DLD1 (cell line): ENCODE data around the gene OLFML3.
"Not testable (repeated sequence)": the region's sequence is repeated elsewhere in the genome, so short reads cannot be mapped to it uniquely, and the experiment has no call there.

Experiments
- in situ Hi-C: cut with HindIII; loops from 2 replicates; pipeline ENCODE4 v1.10.0; 2017; ENCODE audit warnings: low sequenced_read_pairs

Gene OLFML3

DNA sequence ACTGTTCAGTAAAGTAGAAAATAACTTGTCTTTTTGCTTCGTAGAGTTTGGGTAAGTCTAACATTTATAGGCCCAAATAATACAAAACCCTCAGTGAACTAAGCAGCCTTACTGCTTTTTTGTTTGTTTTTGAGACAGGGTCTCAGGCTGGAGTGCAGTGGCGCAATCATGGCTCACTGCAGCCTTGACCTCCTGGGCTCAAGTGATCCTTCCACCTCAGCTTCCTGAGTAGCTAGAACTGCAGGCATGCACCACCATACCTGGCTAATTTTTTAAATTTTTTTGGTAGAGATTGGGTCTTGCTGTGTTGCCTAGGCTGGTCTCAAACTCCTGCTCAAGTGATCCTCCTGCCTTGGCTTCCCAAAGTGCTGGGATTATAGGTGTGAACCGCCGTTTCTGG lies 31.1 kb upstream of the OLFML3 start:
- in situ Hi-C loops, result not testable (repeated sequence)

DNA sequence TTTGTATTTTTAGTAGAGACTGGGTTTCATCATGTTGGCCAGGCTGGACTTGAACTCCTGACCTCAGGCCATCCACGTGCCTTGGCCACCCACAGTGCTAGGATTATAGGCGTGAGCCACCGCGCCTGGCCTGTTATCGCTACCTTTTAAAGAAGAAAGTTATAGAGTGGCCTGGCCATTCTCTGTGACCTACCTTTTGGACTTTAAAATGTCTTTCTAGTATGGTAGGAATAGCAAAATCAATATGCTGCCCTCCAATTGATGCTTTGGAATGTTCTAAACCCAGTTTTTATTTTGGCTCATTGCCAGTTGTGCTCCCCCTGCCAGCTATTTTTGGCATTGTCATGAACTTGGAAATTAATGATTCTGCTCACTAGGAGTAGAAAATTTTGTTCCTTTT lies 30.3 kb upstream of the OLFML3 start:
- in situ Hi-C loops, result no loop called here

DNA sequence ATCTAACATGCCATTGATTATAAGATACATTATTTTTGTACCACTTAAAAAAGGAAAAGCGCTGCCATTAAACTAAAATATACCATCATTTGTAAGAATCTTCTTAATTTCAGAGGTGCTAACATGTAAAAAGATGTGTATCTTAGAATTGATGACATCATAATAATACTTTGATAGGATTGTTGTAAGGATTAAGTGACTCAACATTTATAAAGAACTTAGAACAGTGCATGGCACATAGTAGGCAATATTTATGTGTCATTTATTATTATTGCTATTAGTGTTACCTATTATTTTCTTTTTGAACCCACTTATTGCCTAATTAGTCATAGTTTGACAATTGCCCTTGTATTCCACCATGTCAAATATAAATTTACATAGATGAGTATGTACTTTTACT lies 28.4 kb upstream of the OLFML3 start:
- in situ Hi-C loops, result no loop called here

DNA sequence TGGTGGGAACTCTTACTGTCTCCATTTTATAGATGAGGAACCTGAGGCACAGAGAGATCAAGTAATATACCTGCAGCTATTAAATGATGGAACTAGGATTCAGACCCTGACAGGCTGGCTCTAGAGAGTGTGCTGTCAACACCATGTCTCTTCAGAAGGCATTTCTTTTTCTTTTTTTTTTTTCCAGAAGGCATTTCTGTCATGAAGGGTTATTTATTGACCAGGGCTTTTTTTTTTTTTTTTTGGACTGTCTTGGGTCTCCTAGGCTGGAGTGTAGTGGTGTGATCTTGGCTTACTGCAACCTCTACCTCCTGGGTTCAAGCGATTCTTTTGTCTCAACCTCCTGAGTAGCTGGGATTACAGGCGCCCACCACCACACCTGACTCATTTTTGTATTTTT lies 27.6 kb upstream of the OLFML3 start:
- in situ Hi-C loops, result no loop called here

DNA sequence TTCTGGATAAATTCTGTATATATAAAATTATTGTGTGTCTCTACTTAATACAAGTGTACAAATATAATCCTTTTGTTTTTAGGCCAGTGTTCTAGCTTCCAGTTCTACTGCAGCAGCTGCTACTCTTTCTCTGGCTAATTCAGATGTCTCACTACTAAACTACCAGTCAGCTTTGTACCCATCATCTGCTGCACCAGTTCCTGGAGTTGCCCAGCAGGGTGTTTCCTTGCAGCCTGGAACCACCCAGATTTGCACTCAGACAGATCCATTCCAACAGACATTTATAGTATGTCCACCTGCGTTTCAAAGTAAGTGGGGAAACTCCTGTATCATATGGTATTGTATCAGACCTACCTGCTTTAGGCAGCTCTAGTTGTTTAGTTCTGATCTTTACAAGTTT lies 21.3 kb upstream of the OLFML3 start:
- in situ Hi-C loops, result no loop called here

DNA sequence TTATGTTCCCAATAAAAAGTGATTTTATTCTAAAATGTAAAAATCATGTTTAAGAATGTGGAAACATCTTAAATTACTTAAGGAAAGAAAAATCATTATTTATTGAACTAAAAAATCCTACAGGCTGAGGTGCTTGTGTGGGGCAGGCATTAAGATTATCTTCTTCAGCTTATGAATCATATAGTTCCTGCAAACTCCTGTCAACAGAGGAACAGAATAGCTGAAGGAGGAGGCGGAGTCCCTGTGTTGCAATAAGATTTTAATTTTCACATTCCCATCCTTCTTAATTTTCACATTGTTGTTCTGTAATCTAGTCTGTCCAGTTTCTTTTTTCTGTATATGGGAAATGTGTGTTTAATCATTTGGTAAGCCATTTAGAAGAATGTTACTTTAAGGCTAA lies 20.6 kb upstream of the OLFML3 start:
- in situ Hi-C loops, result no loop called here

DNA sequence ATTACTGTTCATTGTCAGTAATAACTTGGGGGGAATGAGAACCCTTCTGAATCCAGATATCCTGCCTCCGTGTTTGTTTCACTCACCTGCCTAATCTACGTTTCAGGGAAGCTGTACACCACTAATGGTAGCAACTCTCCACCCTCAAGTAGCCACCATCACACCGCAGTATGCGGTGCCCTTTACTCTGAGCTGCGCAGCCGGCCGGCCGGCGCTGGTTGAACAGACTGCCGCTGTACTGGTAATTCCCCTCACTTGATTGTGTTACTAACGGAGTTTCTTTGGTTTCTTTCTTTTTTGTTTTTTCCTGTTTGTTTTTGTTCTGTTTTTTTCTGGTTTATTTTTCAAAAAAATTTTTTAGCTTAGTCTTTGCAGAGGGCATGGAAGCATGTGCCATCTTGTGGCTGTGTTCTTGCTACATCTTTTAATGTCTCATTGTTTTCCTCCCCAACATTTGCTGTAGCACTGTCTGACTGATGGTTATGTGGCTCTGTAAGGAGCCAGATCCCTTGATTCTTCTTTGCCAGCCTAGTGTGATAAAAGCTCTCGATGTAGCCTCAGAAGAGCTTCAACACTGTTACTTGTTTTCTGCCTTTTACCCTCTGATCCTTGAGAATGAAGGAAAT lies 15.9 kb upstream of the OLFML3 start:
- in situ Hi-C loops, result no loop called here

DNA sequence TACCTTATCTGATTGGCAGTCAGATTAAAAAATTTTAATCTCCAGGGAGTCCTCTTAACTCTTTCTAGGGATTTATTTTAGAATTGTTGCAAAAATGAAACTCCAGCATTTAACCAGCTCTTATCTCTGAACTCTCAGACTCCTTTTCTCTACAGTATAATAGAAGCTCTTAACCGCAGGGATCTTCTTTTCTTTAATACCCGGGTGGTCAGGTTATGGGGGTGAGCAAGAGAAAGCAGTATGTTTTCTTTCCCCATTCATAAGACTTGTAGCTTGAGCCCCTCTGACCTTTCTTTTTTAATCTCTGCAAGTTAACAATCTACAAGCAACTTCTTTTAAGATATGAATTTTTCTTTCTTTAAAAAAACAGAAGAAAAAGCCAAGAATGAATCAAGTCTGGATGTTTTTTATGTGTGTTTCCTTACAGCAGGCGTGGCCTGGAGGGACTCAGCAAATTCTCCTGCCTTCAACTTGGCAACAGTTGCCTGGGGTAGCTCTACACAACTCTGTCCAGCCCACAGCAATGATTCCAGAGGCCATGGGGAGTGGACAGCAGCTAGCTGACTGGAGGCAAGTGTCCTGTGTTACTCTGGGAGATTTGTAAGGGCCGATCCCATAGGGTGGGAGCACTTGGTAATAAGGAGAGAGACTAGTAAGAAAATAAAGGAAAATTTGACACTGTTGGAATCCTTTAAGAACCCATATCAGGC lies 13.4 kb upstream of the OLFML3 start:
- in situ Hi-C loops, result no loop called here

DNA sequence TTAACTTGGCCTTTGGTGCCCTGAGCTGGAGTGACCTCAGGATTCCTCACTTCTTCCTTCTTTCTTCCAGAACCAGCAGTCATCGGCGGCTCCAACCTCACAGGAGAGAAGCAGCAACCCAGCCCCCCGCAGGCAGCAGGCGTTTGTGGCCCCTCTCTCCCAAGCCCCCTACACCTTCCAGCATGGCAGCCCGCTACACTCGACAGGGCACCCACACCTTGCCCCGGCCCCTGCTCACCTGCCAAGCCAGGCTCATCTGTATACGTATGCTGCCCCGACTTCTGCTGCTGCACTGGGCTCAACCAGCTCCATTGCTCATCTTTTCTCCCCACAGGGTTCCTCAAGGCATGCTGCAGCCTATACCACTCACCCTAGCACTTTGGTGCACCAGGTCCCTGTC lies 6.3 kb upstream of the OLFML3 start:
- in situ Hi-C loops, result no loop called here

DNA sequence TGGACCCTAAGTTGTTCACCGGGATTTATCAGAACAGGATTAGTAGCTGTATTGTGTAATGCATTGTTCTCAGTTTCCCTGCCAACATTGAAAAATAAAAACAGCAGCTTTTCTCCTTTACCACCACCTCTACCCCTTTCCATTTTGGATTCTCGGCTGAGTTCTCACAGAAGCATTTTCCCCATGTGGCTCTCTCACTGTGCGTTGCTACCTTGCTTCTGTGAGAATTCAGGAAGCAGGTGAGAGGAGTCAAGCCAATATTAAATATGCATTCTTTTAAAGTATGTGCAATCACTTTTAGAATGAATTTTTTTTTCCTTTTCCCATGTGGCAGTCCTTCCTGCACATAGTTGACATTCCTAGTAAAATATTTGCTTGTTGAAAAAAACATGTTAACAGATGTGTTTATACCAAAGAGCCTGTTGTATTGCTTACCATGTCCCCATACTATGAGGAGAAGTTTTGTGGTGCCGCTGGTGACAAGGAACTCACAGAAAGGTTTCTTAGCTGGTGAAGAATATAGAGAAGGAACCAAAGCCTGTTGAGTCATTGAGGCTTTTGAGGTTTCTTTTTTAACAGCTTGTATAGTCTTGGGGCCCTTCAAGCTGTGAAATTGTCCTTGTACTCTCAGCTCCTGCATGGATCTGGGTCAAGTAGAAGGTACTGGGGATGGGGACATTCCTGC lies 3.9 kb upstream of the OLFML3 start:
- in situ Hi-C loops, result no loop called here

DNA sequence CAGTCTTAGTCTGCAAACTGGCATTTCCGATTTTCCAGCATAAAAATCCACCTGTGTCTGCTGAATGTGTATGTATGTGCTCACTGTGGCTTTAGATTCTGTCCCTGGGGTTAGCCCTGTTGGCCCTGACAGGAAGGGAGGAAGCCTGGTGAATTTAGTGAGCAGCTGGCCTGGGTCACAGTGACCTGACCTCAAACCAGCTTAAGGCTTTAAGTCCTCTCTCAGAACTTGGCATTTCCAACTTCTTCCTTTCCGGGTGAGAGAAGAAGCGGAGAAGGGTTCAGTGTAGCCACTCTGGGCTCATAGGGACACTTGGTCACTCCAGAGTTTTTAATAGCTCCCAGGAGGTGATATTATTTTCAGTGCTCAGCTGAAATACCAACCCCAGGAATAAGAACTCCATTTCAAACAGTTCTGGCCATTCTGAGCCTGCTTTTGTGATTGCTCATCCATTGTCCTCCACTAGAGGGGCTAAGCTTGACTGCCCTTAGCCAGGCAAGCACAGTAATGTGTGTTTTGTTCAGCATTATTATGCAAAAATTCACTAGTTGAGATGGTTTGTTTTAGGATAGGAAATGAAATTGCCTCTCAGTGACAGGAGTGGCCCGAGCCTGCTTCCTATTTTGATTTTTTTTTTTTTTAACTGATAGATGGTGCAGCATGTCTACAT lies 2.5 kb upstream of the OLFML3 start:
- in situ Hi-C loops, result no loop called here

DNA sequence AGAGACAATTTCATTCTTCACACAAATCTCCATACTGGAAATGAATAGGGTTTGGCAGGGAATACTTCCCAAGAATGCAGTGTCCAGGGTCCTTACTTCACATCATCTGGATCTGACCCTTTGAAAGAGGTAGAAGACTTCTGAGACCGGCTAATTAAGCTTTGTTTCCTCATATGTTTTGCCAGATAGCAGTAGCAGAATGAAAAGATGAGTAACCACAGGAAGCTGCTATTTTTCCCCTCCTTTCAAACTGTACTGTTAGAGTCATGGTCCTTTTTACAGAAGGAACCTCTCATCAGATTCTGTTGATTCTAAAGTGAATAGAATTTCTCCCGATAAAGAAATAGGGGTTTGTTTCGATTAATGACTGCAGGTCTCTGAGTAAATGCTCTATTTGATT lies 1.4 kb upstream of the OLFML3 start:
- in situ Hi-C loops, result no loop called here

DNA sequence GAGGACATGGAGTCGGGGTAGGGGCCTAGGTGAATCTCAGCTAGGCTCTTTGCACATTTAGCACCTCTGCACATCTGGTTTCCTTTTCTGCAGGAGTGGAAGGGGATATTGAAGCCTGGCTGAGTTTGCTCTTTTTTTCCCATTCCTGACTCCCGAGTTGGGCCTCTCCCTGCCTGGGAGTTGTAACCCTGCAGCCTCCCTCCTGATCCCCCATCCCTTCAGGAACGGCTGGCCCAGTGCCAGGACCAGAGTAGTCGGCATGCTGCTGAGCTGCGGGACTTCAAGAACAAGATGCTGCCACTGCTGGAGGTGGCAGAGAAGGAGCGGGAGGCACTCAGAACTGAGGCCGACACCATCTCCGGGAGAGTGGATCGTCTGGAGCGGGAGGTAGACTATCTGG lies 836 bp downstream of the OLFML3 start:
- in situ Hi-C loops, result no loop called here

DNA sequence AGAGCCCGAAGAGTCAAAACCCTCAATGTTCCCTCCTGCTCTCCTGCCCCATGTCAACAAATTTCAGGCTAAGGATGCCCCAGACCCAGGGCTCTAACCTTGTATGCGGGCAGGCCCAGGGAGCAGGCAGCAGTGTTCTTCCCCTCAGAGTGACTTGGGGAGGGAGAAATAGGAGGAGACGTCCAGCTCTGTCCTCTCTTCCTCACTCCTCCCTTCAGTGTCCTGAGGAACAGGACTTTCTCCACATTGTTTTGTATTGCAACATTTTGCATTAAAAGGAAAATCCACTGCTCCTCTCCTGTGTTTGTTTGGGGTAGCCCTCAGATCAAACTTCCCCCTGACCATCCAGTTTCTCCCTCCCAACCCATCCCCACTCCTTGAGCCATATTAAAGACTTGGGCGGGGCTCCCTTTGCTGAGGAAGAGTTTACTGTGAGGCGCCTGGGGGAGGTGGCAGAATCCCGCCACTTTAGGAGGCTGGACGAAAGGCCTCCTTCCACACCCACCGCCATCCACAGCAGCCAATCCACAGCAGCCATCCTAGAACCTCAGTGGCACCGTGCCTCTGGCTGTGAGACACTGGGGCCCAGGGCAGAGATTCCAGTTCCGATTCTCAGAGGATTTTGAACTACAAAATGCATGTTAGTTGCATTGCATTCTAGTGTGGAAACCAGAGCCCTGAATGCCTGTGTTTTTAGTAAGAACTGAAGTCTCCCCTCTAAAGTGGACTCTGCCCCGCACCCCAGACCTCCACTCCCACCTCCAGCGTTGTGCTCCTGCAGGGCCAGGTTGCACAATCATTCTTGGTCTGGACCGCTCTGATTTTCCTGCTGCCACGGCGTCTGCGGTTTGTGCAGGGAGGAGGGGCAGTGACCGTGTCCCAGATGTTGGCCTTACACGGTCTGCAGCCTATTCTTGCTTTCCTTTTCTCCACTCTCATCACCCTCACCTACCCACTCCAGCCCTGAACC lies 3.0 kb downstream of the OLFML3 start:
- in situ Hi-C loops, result no loop called here

DNA sequence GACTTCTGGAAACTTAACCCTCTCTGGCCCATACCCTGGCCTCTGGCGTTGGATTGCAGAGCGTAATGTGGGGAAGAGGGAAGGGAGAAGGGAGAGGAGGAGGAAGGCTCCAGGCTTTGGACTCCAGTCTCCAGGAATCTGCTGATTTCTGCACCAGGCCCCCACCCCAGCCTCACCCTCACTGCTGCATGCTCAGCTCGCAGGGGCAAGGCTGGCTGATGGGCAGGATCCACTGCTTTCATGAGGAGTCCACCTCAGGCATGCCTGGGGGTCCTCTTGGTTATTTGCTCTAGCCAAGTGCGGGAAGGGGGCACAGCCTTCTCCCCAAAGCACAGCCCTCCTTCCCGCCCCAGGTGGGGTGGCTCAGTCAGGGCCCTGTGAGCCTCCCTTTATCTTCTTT lies 3.7 kb downstream of the OLFML3 start:
- in situ Hi-C loops, result no loop called here

DNA sequence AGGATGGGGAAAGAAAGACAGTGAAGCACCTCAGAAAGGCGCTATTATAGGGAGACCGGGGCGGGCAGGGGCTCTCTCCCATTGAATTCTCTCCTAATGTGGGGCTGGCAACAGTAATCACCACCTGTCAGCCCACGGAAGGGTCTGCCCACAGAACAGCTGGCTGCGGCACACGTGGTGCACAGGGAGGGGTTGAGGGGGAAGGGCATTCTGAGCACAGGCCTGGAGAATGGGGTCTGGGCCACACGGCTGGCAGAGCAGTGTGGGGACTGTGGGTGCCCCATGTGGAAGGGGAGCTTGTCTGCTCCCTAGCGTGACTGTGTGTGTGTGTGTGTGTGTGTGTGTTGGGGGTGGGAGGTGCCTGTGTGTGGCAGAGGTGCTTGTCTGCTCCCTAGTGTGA lies 4.1 kb downstream of the OLFML3 start:
- in situ Hi-C loops, result no loop called here

DNA sequence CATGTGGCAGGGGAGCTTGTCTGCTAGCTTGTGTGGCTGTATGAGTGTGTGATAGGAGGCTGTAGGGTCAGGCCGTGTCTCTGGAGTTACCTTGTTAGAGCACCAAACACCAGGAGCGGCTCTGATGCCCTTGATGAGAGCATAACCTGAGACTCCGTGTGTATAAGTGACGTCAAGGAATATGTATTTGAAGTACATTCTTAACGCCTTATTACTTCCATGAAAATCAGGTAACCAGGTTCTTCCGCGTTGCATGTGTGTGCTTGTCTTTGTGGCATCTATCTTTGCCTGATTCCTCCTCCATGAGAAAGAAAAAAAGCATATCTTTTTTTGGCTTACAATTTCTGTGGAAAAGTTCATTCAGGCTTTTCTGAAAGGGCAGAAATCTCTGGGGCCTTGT lies 4.6 kb downstream of the OLFML3 start:
- in situ Hi-C loops, result no loop called here

DNA sequence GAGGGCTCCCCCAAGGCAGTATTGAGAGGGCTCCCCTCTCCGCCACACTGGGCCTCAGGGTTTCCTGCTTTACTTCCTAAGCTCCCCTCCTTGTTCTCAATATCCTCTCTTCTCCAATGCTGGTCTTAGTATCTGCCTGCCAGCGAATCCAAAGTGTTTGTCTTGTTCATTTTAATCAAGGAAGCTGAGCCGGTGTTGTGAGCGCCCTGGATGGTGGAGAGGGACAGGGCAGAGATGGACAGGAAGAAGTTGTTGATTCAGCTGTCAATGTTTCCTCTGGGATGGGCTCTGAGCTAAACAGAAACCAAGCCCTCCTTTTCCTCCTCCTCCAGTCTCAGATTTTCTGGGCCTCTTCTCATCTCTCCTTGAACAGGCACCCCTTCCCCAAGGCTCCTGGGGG lies 5.4 kb downstream of the OLFML3 start:
- in situ Hi-C loops, result no loop called here

DNA sequence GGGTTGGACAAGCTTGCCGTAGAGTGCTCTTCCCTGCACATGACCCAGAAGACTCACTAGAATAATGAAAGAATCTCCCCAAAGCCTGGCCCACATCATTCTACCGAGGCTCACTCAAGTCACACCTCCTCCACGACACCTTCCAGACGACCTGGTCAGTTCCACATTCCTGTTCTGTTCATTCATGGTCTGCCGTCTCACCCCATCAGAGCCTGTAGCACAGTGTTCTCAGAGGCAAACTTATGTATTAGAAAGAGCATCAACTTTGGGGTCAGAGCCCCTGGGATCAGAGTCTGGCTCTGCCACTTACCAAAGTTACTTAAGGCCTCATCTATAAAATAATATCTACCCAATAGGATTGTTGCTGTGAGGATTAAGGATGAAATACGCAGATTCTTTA lies 7.5 kb downstream of the OLFML3 start:
- in situ Hi-C loops, result no loop called here

DNA sequence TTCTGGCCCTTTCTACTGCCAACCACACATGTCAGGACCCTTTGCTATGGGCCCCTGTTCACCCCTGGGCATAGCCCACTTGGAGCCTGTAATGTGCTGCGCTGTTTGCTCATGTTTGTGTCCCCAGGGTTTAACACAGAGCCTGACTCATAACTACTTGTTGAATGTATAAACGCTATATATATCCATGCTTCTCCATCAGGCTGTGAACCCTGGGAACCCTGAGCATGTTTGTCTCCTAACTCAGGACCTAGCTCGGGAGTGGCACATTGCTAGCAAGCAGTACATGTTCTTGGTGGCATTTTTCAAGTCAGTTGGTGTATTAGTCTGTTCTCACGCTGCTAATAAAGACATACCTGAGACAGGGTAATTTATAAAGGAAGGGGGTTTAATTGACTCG lies 8.0 kb downstream of the OLFML3 start:
- in situ Hi-C loops, result no loop called here

DNA sequence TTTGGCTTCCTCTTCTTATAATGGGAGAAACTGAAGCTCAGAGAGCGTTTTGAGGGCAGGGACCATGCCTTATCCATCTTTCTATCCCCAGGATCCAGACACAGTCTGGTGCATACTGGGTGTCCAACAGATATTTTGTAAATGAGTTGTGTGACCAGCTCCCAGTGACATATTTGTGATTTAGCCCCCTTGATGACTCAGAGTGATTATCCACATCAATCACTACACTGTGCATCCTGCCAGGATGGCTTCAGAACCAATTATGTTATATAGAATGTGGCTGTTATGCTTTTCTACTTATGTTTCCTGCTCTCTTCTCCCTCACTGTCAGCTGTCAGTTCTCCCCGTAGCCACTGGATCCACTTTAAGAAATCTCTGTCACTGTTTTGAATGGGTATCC lies 11.3 kb downstream of the OLFML3 start:
- in situ Hi-C loops, result no loop called here
